ENCODE data around the gene CDC34. TPM values are rescaled to one million over a fixed set of nuclear protein-coding genes. Genes with fewer than 3 reads are reported as not detected.

The CDC34 gene
- total and polyA plus RNA-seq, 9 of the 15 experiments (the other 6 are each of a cell fraction or from before 2014, with no cell fraction given): 0.80 to 203 (median 65.5) TPM

DNA sequence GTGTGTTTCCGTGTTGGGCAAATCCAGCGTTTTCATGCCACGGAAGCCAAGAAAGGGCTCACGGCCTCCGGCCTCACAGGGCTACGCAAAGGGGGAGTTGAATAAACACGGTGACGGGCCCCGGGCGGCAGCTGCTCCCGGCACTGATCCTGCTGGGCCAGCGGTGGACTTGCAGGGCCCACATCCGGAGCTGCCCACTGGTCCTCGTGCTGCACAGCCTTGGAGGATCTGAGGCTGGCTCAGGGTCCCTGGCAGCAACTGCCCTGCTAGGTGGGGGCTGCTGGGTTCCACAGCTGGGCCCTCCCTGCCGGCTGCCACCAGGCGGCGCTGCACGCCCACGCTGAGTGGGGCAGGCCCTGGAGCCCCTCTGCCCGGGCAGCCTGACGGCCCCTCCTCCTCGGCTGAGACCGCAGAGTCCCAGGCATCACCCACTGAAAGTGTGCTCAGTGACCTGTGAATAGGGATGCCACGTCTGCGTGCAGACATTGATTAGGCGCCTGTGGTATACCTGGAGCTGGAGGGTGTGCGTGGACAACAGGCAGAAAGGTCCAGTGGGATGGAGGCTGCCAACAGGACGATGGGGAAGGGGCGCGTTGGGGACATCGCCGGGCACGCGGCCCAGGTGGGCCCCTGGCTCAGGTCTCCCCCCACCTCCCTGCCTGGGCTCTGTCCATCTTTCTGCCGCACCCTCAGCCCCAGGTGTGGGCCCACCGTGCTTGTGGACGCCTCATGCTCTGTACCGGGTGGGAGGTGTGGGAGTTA lies 52.9 kb downstream of the CDC34 start (continued):
- TF ChIP-seq RNF2 (IDR thresholded peaks at IDR 0.05): no peak
- TF ChIP-seq ZNF668 (CRISPR knock-in tag; IDR thresholded peaks at IDR 0.05): no peak
- TF ChIP-seq PTTG1 (tag; IDR thresholded peaks at IDR 0.05; ENCODE audit: low read depth): no peak
- no peak for TF ChIP-seq DDX20 (tag; IDR thresholded peaks at IDR 0.05; ENCODE audit: low read depth)
- no peak for TF ChIP-seq ZNF239 (CRISPR knock-in tag; IDR thresholded peaks at IDR 0.05)
- no peak for TF ChIP-seq ETV6 (IDR thresholded peaks at IDR 0.05; ENCODE audit: borderline replicate concordance in 1 of 2, low read depth in 2 of 2, low read length in 1 of 2)
- TF ChIP-seq ETV6 (CRISPR knock-in tag; IDR thresholded peaks at IDR 0.05; ENCODE audit: borderline replicate concordance): no peak
- TF ChIP-seq POLR2H (tag; IDR thresholded peaks at IDR 0.05; ENCODE audit: low read depth): no peak
- TF ChIP-seq, protein P1, sequence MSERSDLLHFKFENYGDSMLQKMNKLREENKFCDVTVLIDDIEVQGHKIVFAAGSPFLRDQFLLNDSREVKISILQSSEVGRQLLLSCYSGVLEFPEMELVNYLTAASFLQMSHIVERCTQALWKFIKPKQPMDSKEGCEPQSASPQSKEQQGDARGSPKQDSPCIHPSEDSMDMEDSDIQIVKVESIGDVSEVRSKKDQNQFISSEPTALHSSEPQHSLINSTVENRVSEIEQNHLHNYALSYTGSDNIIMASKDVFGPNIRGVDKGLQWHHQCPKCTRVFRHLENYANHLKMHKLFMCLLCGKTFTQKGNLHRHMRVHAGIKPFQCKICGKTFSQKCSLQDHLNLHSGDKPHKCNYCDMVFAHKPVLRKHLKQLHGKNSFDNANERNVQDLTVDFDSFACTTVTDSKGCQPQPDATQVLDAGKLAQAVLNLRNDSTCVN (CRISPR knock-in tag; IDR thresholded peaks at IDR 0.05): no peak
- TF ChIP-seq SETDB1 (IDR thresholded peaks at IDR 0.05; ENCODE audit: low read length): no peak
- no peak for TF ChIP-seq RNF219 (CRISPR knock-in tag; IDR thresholded peaks at IDR 0.05)
- TF ChIP-seq ZNF551 (CRISPR knock-in tag; IDR thresholded peaks at IDR 0.05): no peak
- TF ChIP-seq ZNF395 (CRISPR knock-in tag; IDR thresholded peaks at IDR 0.05): no peak
- TF ChIP-seq, protein P2, sequence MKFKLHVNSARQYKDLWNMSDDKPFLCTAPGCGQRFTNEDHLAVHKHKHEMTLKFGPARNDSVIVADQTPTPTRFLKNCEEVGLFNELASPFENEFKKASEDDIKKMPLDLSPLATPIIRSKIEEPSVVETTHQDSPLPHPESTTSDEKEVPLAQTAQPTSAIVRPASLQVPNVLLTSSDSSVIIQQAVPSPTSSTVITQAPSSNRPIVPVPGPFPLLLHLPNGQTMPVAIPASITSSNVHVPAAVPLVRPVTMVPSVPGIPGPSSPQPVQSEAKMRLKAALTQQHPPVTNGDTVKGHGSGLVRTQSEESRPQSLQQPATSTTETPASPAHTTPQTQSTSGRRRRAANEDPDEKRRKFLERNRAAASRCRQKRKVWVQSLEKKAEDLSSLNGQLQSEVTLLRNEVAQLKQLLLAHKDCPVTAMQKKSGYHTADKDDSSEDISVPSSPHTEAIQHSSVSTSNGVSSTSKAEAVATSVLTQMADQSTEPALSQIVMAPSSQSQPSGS (CRISPR knock-in tag; IDR thresholded peaks at IDR 0.05): no peak
- no peak for TF ChIP-seq CSDE1 (IDR thresholded peaks at IDR 0.05)
- no peak for TF ChIP-seq HNRNPH1 (optimal IDR thresholded peaks at IDR 0.05; ENCODE audit: low read depth, low read length)
- TF ChIP-seq ARID1B (IDR thresholded peaks at IDR 0.05): no peak
- no peak for TF ChIP-seq RBM14 (IDR thresholded peaks at IDR 0.05; ENCODE audit: borderline replicate concordance, insufficient read depth, low read depth, low read length)
- no peak for TF ChIP-seq HDAC1 (IDR thresholded peaks at IDR 0.05)

All from K562 (cell line).